Measurements from ENCODE around the gene NKAIN1.
"Not testable (repeated sequence)": the region's sequence is repeated elsewhere in the genome, so short reads cannot be mapped to it uniquely, and the experiment has no call there.

Gene NKAIN1

DNA sequence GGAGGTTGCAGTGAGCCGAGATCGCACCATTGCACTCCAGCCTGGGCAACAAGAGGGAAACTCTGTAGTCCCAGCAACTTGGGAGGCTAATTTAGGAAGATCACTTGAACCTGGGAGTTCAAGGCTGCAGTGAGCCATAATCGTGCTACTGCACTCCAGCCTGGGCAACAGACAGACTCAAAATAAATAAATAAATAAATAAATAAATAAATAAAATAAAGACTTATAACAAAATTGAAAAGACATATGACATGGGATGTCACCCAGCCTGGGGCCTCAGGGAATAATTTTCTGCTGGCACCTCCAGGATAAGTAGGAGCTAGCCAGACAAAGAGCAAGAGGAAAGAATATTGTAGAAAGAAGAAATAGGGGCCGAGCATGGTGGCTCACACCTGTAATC is 96.2 kb downstream of the NKAIN1 start:
- no peak overlapping the region for H3K4me3 ChIP-seq (ENCODE audit: low read depth, low read length)
- TF ChIP-seq, protein P1, sequence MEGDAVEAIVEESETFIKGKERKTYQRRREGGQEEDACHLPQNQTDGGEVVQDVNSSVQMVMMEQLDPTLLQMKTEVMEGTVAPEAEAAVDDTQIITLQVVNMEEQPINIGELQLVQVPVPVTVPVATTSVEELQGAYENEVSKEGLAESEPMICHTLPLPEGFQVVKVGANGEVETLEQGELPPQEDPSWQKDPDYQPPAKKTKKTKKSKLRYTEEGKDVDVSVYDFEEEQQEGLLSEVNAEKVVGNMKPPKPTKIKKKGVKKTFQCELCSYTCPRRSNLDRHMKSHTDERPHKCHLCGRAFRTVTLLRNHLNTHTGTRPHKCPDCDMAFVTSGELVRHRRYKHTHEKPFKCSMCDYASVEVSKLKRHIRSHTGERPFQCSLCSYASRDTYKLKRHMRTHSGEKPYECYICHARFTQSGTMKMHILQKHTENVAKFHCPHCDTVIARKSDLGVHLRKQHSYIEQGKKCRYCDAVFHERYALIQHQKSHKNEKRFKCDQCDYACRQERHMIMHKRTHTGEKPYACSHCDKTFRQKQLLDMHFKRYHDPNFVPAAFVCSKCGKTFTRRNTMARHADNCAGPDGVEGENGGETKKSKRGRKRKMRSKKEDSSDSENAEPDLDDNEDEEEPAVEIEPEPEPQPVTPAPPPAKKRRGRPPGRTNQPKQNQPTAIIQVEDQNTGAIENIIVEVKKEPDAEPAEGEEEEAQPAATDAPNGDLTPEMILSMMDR (IDR thresholded peaks at IDR 0.05; ENCODE audit: low read depth, low read length), result no peak

DNA sequence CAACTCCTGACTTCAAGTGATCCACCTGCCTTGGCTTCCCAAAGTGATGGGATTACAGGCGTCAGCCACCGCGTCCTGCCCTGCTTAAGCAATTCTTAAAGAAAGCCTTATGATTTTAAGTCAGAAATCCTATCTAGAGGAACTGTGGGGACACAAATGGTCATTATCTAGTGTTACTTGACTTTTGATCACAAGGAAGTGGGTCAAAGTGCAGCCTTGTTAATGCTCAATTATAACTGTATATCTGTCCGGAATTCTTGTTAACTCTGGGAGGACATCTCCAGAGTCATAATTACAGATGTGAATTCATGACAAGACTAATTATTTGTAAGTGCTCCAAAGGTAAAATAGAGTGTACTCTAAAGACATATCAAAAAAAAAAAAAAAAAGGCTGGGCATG is 97.3 kb downstream of the NKAIN1 start:
- TF ChIP-seq, protein P1 (IDR thresholded peaks at IDR 0.05; ENCODE audit: low read depth, low read length), result no peak
- H3K4me3 ChIP-seq (ENCODE audit: low read depth, low read length), result no peak overlapping the region

GRCh38 chr1:31140299-31140698 is 99.4 kb downstream of the NKAIN1 start:
- H3K4me3 ChIP-seq (ENCODE audit: low read depth, low read length), result no peak overlapping the region
- TF ChIP-seq, protein P1 (IDR thresholded peaks at IDR 0.05; ENCODE audit: low read depth, low read length), result no peak

GRCh38 chr1:31138797-31139521 is 100.7 kb downstream of the NKAIN1 start:
- not testable (repeated sequence) for H3K4me3 ChIP-seq (ENCODE audit: low read depth, low read length)

DNA sequence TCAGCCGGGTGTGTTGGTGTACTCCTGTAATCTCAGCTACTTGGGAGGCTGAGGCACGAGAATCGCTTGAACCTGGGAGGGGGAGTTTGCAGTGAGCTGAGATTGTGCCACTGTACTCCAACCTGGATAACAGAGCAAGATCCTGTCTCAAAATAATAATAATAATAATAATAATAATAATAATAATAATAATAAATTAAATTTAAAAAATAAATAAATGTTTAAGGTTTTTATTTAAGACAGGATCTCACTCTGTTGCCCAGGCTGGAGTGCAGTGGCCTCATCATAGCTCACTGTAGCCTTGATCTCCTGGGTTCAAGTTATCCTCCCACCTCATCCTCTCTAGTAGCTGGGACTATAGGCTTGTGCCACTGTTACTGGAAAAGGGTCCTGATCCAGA is 101.8 kb downstream of the NKAIN1 start:
- not testable (repeated sequence) for H3K4me3 ChIP-seq (ENCODE audit: low read depth, low read length)

DNA sequence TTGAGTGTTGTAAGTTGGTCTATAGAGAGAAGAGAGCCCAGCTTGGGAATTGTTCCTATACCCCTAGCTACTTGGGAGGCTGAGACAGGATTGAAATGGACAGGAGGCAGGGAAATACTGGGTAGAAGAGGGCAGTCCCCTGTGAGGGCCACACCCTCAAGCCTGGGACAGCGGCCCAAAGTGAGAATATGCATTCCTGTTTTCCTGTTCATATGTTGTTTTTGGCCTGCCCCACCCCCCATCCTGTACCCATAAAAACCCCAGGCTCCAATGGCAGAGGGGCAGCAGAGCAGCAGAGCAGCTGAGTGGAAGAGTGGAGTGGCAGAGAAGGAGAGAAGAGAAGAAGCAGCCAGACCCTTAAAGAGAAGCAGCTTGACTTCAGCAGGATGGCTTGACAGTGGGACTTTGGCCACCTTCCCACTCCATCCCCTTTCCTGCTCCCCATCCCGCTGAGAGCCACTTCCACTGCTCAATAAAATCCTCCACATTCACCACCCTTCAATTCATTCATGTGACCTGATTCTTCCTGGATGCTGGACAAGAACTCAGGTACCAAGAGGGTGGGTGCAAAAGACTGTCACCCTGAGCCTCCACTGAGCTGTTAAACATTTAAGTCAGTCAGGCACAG is 103.6 kb downstream of the NKAIN1 start:
- TF ChIP-seq, protein P1 (IDR thresholded peaks at IDR 0.05; ENCODE audit: low read depth, low read length), result no peak
- H3K4me3 ChIP-seq (ENCODE audit: low read depth, low read length), result no peak overlapping the region

GRCh38 chr1:31133368-31133767 is 106.3 kb downstream of the NKAIN1 start:
- no peak overlapping the region for H3K4me3 ChIP-seq (ENCODE audit: low read depth, low read length)
- TF ChIP-seq, protein P1 (IDR thresholded peaks at IDR 0.05; ENCODE audit: low read depth, low read length), result no peak
